Neural cell (in vitro differentiated cells): Measurements from ENCODE around the gene ZBP1. TPM values are rescaled to one million over a fixed set of nuclear protein-coding genes. Genes with fewer than 3 reads are reported as not detected.
A peak's percentile ranks its signal among the peaks of the same experiment; 100 is the strongest.

Experiments
- H2AFZ ChIP-seq: fragments of 200-600, 300-800 bp; sonication (generic), shearing (Covaris generic); 2 replicates; pipeline ENCODE4 v1.6.0; 2014; ENCODE audit warnings: low read depth, mild to moderate bottlenecking, antibody characterized with exemption, low read length, moderate library complexity
- H3F3A ChIP-seq: fragments of 200-600 bp; shearing (Covaris generic); 2 replicates; pipeline ENCODE4 v1.6.1; 2016; ENCODE audit warnings: mild to moderate bottlenecking, moderate library complexity, mixed read lengths, antibody characterized with exemption, low read length; ENCODE audit not compliant: insufficient read depth, poor library complexity, severe bottlenecking
- H3K27ac ChIP-seq: fragments of 200-600, 300-800 bp; sonication (generic), shearing (Covaris generic); 2 replicates; pipeline ENCODE4 v1.5.1; 2014; ENCODE audit warnings: mild to moderate bottlenecking, low read length, moderate library complexity
- H3K27me3 ChIP-seq: fragments of 300-800, 200-600 bp; sonication (generic), shearing (Covaris generic); 2 replicates; pipeline ENCODE4 v1.6.0; 2014; ENCODE audit warnings: mild to moderate bottlenecking, low read depth, low read length, moderate library complexity; ENCODE audit not compliant: insufficient read depth
- H3K36me3 ChIP-seq: fragments of 300-800, 200-600 bp; sonication (generic), shearing (Covaris generic); 2 replicates; pipeline ENCODE4 v1.5.1; 2014; ENCODE audit warnings: mild to moderate bottlenecking, antibody characterized with exemption, low read length, moderate library complexity; ENCODE audit not compliant: insufficient read depth
- H3K4me2 ChIP-seq: fragments of 300-800, 200-600 bp; sonication (generic), shearing (Covaris generic); 2 replicates; pipeline ENCODE4 v1.6.0; 2014; ENCODE audit warnings: mild to moderate bottlenecking, low read length
- H3K4me3 ChIP-seq: fragments of 300-800, 200-600 bp; sonication (generic), shearing (Covaris generic); 2 replicates; pipeline ENCODE4 v1.5.1; 2014; ENCODE audit warnings: mild to moderate bottlenecking, low read length, moderate library complexity
- H3K79me2 ChIP-seq: fragments of 200-600 bp; shearing (Covaris generic); replicated peaks from 2 replicates; pipeline ENCODE4 v1.6.0; 2014; ENCODE audit warnings: mild to moderate bottlenecking, low read length, moderate library complexity; ENCODE audit not compliant: insufficient read depth
- H3K9ac ChIP-seq: fragments of 300-800, 200-600 bp; sonication (generic), shearing (Covaris generic); 2 replicates; pipeline ENCODE4 v1.6.1; 2016; ENCODE audit warnings: mild to moderate bottlenecking, low read length, mixed read lengths
- H3K9me2 ChIP-seq: fragments of 200-600 bp; shearing (Covaris generic); 2 replicates; pipeline ENCODE4 v1.6.1; 2016; ENCODE audit warnings: mild to moderate bottlenecking, low read length, mixed read lengths; ENCODE audit not compliant: insufficient read depth
- H3K9me3 ChIP-seq: fragments of 200-600, 300-800 bp; sonication (generic), shearing (Covaris generic); 2 replicates; pipeline ENCODE4 v1.6.1; 2016; ENCODE audit warnings: mild to moderate bottlenecking, mixed run types, low read length, moderate library complexity, mixed read lengths
- H4K20me1 ChIP-seq: fragments of 200-600 bp; shearing (Covaris generic); 2 replicates; pipeline ENCODE4 v1.6.1; 2016; ENCODE audit warnings: mild to moderate bottlenecking, mixed run types; ENCODE audit not compliant: insufficient read depth
- EP300 ChIP-seq: fragments of 450-650 bp; conservative IDR thresholded peaks from 2 replicates; pipeline ENCODE4 v1.6.1; 2014; ENCODE audit warnings: antibody characterized with exemption, mild to moderate bottlenecking, moderate library complexity; ENCODE audit not compliant: poor library complexity, severe bottlenecking
- EZH2 ChIP-seq: fragments of 200-600, 300-800 bp; shearing (Covaris generic), sonication (generic); IDR thresholded peaks from 2 replicates; pipeline ENCODE4 v1.6.1; 2014; ENCODE audit warnings: antibody characterized with exemption, low read length, borderline replicate concordance, mild to moderate bottlenecking; ENCODE audit not compliant: insufficient read depth, poor library complexity, severe bottlenecking
- MXI1 ChIP-seq: fragments of 450-650 bp; conservative IDR thresholded peaks from 2 replicates; pipeline ENCODE4 v1.6.1; 2014; ENCODE audit warnings: antibody characterized with exemption, mild to moderate bottlenecking; ENCODE audit not compliant: poor library complexity, severe bottlenecking
- POLR2AphosphoS5 ChIP-seq: IDR thresholded peaks from 2 replicates; pipeline ENCODE4 v1.6.1; 2012
- RAD21 ChIP-seq: fragments of 450-650 bp; conservative IDR thresholded peaks from 2 replicates; pipeline ENCODE4 v1.6.1; 2014; ENCODE audit warnings: antibody characterized with exemption, mild to moderate bottlenecking, moderate library complexity
- SMC3 ChIP-seq: fragments of 450-650 bp; conservative IDR thresholded peaks from 2 replicates; pipeline ENCODE4 v1.6.1; 2014; ENCODE audit warnings: antibody characterized with exemption, mild to moderate bottlenecking, moderate library complexity; ENCODE audit not compliant: poor library complexity
- TAF1 ChIP-seq: IDR thresholded peaks from 2 replicates; pipeline ENCODE4 v1.6.1; 2012; ENCODE audit warnings: low read depth
- polyA plus RNA-seq: library from polyadenylated mRNA; depleted of rRNA; stranded (reverse); fragments of >200 nt; gene quantifications from 2 replicates; pipeline ENCODE4 v1.2.3, GENCODE V29; 2014
- TF ChIP-seq, protein P1 (sequence below): IDR thresholded peaks from 2 replicates; pipeline ENCODE4 v1.6.1; 2012; ENCODE audit warnings: borderline replicate concordance
- TF ChIP-seq, protein P2 (sequence below): fragments of 450-650 bp; IDR thresholded peaks from 2 replicates; pipeline ENCODE4 v1.5.1; 2014; ENCODE audit warnings: antibody characterized with exemption, mild to moderate bottlenecking, moderate library complexity; ENCODE audit not compliant: poor library complexity, severe bottlenecking

Gene ZBP1
- polyA plus RNA-seq, 1 donor from 2014 or later: not detected

DNA sequence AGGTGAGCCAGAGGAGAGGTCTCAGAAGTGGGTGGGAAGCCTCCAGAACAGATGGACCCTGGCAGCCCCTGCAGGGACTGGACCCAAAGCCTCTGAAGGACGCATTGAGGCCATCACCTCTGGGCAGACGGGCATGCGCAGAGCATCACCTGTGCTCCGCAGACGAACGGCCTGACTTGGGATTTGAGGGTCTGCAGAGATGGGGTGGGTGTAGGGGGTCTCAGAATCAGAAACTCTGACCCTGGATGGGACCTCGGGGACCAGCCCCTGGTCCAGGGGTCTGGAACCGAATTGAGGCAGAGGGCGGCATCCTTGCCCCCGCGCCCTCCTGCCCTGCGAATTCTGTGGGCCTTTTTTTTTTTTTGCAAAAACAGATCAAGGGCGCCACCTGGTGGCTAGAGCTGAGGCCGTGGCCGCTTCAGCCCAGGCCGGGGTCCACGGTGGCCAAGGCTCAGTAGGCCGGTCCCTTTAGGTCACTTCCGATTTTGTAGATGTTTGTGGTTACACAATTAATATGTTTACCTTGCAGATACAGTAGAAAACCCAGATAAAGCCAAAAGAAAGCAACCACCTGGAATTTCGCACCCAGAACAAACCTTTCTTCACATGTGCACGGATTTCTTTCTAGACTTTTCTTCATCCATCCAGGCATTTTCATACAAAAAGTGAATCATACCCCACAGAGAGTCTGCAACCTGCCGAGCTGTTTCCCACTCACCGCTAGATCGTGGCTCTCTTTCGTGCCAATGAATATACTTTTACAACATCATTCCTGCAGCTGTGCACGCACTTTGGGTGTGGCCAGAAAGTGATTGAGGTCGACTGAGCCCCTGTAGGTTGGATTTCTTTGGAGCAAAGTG lies 25.9 kb downstream of the ZBP1 start:
- TF ChIP-seq, protein P1, sequence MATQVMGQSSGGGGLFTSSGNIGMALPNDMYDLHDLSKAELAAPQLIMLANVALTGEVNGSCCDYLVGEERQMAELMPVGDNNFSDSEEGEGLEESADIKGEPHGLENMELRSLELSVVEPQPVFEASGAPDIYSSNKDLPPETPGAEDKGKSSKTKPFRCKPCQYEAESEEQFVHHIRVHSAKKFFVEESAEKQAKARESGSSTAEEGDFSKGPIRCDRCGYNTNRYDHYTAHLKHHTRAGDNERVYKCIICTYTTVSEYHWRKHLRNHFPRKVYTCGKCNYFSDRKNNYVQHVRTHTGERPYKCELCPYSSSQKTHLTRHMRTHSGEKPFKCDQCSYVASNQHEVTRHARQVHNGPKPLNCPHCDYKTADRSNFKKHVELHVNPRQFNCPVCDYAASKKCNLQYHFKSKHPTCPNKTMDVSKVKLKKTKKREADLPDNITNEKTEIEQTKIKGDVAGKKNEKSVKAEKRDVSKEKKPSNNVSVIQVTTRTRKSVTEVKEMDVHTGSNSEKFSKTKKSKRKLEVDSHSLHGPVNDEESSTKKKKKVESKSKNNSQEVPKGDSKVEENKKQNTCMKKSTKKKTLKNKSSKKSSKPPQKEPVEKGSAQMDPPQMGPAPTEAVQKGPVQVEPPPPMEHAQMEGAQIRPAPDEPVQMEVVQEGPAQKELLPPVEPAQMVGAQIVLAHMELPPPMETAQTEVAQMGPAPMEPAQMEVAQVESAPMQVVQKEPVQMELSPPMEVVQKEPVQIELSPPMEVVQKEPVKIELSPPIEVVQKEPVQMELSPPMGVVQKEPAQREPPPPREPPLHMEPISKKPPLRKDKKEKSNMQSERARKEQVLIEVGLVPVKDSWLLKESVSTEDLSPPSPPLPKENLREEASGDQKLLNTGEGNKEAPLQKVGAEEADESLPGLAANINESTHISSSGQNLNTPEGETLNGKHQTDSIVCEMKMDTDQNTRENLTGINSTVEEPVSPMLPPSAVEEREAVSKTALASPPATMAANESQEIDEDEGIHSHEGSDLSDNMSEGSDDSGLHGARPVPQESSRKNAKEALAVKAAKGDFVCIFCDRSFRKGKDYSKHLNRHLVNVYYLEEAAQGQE: no peak
- no peak for TF ChIP-seq EP300
- peak; percentile 93 for TF ChIP-seq RAD21
- no peak for TF ChIP-seq POLR2AphosphoS5
- no peak for TF ChIP-seq MXI1
- TF ChIP-seq EZH2: no peak
- no peak for TF ChIP-seq TAF1
- TF ChIP-seq SMC3: peak; percentile 98
- TF ChIP-seq, protein P2, sequence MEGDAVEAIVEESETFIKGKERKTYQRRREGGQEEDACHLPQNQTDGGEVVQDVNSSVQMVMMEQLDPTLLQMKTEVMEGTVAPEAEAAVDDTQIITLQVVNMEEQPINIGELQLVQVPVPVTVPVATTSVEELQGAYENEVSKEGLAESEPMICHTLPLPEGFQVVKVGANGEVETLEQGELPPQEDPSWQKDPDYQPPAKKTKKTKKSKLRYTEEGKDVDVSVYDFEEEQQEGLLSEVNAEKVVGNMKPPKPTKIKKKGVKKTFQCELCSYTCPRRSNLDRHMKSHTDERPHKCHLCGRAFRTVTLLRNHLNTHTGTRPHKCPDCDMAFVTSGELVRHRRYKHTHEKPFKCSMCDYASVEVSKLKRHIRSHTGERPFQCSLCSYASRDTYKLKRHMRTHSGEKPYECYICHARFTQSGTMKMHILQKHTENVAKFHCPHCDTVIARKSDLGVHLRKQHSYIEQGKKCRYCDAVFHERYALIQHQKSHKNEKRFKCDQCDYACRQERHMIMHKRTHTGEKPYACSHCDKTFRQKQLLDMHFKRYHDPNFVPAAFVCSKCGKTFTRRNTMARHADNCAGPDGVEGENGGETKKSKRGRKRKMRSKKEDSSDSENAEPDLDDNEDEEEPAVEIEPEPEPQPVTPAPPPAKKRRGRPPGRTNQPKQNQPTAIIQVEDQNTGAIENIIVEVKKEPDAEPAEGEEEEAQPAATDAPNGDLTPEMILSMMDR: peak; percentile 91
- Histone ChIP-seq H3K79me2 (no peaks in the 10 kb centered on the region), H3K9me2 (no peaks in the 10 kb centered on the region), H3K27ac (no peak overlapping the region), H3K9ac (no peak overlapping the region), H3K4me3 (no peak overlapping the region), H4K20me1 (no peaks in the 10 kb centered on the region), H3K9me3 (no peaks in the 10 kb centered on the region), H3F3A (no peaks in the 10 kb centered on the region), H3K4me2 (no peak overlapping the region), H2AFZ (no peak overlapping the region), H3K27me3 (no peaks in the 10 kb centered on the region), H3K36me3 (no peaks in the 10 kb centered on the region)

DNA sequence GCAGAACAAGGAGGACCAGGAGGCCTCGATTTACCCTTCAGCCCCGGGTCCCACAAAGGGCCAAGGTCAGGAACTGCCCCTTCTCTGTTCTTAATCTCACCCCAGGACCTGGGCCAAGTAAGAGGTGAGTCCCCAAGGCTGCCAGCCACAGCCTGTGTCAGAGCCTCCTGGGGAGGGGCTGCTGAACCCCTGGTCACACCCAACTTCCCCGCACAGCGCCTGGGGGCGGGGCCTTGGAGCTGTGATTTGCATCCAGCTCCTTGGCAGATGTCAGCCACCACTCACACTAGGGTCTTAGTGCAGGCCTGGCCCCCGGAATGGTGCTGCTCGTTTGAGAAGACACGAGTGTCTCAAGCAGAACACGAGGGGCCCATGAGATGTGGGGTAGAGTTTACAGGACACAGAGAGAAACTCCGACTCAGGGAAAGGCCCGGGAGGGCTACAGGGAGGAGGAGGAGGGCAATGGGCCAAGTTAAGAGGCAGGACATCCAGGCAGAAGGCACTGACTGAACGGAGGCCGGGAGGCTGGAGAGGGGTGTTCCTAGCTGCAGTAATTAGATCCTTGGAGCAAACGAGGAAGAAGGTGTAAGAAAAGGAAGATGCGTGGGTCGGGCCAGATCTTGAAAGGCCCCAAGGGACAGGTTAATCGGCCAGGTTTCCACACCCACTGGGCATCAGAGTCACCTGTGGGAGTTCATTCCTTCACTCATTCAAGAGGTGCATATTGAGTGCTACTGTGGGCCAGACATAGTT lies 26.9 kb downstream of the ZBP1 start:
- no peak overlapping the region for H2AFZ ChIP-seq
- H3F3A ChIP-seq: no peaks in the 10 kb centered on the region
- H3K27me3 ChIP-seq: no peaks in the 10 kb centered on the region
- no peaks in the 10 kb centered on the region for H3K9me2 ChIP-seq
- H3K36me3 ChIP-seq: no peaks in the 10 kb centered on the region
- no peak overlapping the region for H3K27ac ChIP-seq
- no peak overlapping the region for H3K4me2 ChIP-seq
- no peaks in the 10 kb centered on the region for H3K9me3 ChIP-seq
- H3K9ac ChIP-seq: no peak overlapping the region
- no peak for TF ChIP-seq EP300
- TF ChIP-seq MXI1: no peak
- no peak for TF ChIP-seq EZH2
- TF ChIP-seq SMC3: no peak
- TF ChIP-seq, protein P1: no peak
- TF ChIP-seq RAD21: no peak
- TF ChIP-seq POLR2AphosphoS5: no peak
- TF ChIP-seq TAF1: no peak
- TF ChIP-seq, protein P2: no peak
- H3K79me2 ChIP-seq: no peaks in the 10 kb centered on the region
- H3K4me3 ChIP-seq: no peak overlapping the region
- H4K20me1 ChIP-seq: no peaks in the 10 kb centered on the region
